Thoracic aorta (tissue), 2 donors: ENCODE data around the gene TRAPPC4. TPM values are rescaled to one million over a fixed set of nuclear protein-coding genes. Genes with fewer than 3 reads are reported as not detected.
"Not testable (repeated sequence)": the region's sequence is repeated elsewhere in the genome, so short reads cannot be mapped to it uniquely, and the experiment has no call there.

ENCODE experiments used
- ATAC-seq: fragments of 150-250 bp; one replicate; pipeline ENCODE4 v1.8.0; 2017; ENCODE audit warnings: low read depth; ENCODE audit not compliant: insufficient number of reproducible peaks, low FRiP score
- DNase-seq: peaks from one replicate; pipeline ENCODE4 v3.0.0-alpha.2; 2020; ENCODE audit warnings: low spot score
- H3K27ac ChIP-seq, 2 donors: fragments of 200-600 bp; sonication (generic); 1 replicate in 1 of 2; 2 replicates in 1 of 2; pipeline ENCODE4 v1.5.1; 2016; ENCODE audit warnings: mild to moderate bottlenecking in 2 of 2, moderate library complexity in 2 of 2
- H3K27me3 ChIP-seq: fragments of 200-600 bp; sonication (generic); replicated peaks from 2 replicates; pipeline ENCODE4 v1.6.0; 2016; ENCODE audit warnings: mild to moderate bottlenecking; ENCODE audit not compliant: insufficient read depth
- H3K36me3 ChIP-seq: fragments of 200-600 bp; sonication (generic); one replicate; pipeline ENCODE4 v1.5.1; 2016
- H3K4me1 ChIP-seq, 2 donors: fragments of 200-600 bp; sonication (generic); 1 replicate in 1 of 2; 2 replicates in 1 of 2; pipeline versions ENCODE4 v1.5.1 to v1.6.0; 2016; ENCODE audit warnings: low read depth in 2 of 2, mild to moderate bottlenecking in 1 of 2; ENCODE audit not compliant: control insufficient read depth in 1 of 2
- H3K4me3 ChIP-seq: fragments of 200-600 bp; sonication (generic); 2 replicates; pipeline ENCODE4 v1.5.1; 2016; ENCODE audit warnings: mild to moderate bottlenecking
- H3K9me3 ChIP-seq: fragments of 200-600 bp; sonication (generic); 2 replicates; pipeline ENCODE4 v1.5.1; 2016
- total RNA-seq, 2 donors: library from RNA; depleted of rRNA; stranded (reverse); fragments of >200 nt; gene quantifications; one replicate each; pipeline versions ENCODE4 v1.1.0 to v1.2.3, GENCODE V29; 2016
- TF ChIP-seq, protein P1 (sequence below): fragments of 200-600 bp; sonication (generic); IDR thresholded peaks from one replicate; pipeline ENCODE4 v1.5.1; 2019; ENCODE audit warnings: antibody characterized with exemption

Gene TRAPPC4
- total RNA-seq, 2 donors from 2014 or later, result 58.2 to 63.0 TPM

DNA sequence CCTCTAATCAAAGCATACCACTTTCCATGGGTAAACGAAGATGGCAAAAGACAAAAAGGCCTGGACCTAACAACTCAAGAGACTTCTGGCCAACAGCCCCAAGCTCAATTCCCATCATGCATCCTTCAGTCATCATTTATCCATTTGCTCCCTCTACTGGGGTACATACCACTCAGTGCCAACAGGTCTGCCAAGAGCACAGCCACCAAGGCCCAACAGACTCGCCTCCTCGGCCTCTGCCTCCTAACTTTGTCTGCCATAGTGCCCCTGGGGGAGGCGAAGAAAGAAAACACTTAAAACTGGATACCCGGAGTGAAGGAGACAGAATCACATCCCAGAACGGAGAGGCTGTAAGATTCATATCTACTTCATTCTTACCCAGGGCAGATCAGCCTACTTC is 37.3 kb downstream of the TRAPPC4 start:
- DNase-seq (no peak), ATAC-seq (no peak)
- peaks cover 25% of the 10 kb centered on the region for H3K36me3 ChIP-seq
- peak overlapping the region in 1 of 2 donors; percentile 3 for H3K27ac ChIP-seq
- H3K27me3 ChIP-seq, result no peaks in the 10 kb centered on the region
- peaks cover 16 to 23% of the 10 kb centered on the region in 2 donors for H3K4me1 ChIP-seq
- TF ChIP-seq, protein P1, sequence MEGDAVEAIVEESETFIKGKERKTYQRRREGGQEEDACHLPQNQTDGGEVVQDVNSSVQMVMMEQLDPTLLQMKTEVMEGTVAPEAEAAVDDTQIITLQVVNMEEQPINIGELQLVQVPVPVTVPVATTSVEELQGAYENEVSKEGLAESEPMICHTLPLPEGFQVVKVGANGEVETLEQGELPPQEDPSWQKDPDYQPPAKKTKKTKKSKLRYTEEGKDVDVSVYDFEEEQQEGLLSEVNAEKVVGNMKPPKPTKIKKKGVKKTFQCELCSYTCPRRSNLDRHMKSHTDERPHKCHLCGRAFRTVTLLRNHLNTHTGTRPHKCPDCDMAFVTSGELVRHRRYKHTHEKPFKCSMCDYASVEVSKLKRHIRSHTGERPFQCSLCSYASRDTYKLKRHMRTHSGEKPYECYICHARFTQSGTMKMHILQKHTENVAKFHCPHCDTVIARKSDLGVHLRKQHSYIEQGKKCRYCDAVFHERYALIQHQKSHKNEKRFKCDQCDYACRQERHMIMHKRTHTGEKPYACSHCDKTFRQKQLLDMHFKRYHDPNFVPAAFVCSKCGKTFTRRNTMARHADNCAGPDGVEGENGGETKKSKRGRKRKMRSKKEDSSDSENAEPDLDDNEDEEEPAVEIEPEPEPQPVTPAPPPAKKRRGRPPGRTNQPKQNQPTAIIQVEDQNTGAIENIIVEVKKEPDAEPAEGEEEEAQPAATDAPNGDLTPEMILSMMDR, result no peak
- H3K9me3 ChIP-seq, result no peaks in the 10 kb centered on the region
- peak overlapping the region; percentile 81 for H3K4me3 ChIP-seq

DNA sequence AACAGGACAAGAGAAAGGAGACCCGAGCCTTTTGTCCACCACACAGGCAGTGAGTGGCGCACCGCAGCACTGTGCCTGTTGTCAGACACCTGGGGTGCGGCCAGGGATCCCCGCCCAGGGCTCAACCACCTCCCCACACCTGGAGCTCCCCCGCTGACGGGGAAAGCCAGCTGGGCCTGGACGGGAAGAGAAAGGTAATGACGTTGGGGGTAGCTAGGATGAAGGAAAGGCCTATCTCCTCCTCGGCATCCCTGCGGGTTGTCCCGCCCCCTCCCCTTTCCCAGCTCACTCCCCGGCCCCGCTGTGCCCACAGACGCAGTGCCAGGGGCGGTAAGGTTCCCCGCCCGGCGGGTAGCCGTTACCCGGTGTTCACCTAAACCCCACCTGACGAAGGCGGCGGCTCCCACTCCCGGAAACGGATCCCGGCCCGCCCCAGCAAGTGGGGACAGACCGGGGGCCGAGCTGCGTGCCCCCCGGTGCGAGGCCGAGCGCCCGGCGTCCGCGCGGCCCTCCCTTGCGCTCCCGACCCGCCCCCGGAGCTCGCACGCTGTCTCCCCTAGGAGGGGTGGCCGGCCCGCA is 37.9 kb downstream of the TRAPPC4 start:
- DNase-seq (no peak), ATAC-seq (peak; percentile 42)
- Histone ChIP-seq H3K36me3 (peaks cover 19% of the 10 kb centered on the region), H3K27me3 (no peaks in the 10 kb centered on the region), H3K27ac (peak overlapping the region; percentile 74 to 79), H3K9me3 (no peaks in the 10 kb centered on the region), H3K4me3 (peak overlapping the region; percentile 81), H3K4me1 (peaks cover 16 to 23% of the 10 kb centered on the region in 2 donors)
- TF ChIP-seq, protein P1, result no peak

DNA sequence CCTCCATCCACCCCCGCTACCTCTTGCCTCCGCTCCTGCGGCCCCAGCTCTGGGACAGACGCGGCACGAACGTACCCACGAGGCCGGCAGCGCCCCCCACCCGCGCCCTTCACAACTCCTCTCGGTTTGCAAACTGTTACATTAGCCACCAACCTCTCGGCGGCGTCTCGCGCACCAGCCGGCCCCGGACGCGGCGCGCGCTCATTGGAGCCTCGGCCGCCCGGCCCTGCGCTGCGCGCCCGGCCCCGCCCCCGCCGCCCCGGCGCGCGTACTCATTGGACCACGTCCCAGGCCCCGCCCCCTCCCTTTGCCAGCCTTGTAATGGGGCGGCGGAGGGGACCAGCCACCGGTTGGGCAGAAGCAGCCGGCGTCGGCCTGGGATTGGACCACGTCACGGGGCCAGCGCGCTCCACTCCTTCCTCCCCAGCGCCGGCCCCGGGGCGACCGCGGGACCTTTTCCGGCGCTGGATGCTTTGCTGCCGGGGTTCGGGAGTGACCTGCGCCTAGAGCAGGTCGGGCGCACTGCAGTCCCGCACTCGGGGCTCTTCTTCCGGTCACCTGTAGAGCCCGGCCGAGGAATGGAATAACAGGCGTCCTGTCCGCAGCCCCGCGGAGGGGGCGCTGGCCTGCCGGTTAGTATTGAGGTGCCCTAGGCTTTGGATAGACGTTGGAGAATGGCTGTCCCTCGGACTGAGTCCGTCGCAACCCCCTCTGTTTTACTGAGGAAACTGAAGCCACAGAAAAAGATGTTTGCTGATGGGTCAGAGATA is 38.6 kb downstream of the TRAPPC4 start, which contains the start of gene HYOU1:
HYOU1 (minus strand) TSS at position 206 of the 770 bp plus-strand sequence. CDS start 1,045 bp downstream, outside the sequence.
- Histone ChIP-seq H3K9me3 (no peaks in the 10 kb centered on the region), H3K36me3 (peaks cover 13% of the 10 kb centered on the region), H3K4me3 (peak within 1 kb of the TSS; percentile 81), H3K27me3 (no peaks in the 10 kb centered on the region), H3K27ac (peak within 1 kb of the TSS; percentile 87 to 96), H3K4me1 (peaks cover 16 to 25% of the 10 kb centered on the region in 2 donors)
- DNase-seq, result peak; percentile 96
- ATAC-seq, result peak; percentile 95
- TF ChIP-seq, protein P1, result no peak

DNA sequence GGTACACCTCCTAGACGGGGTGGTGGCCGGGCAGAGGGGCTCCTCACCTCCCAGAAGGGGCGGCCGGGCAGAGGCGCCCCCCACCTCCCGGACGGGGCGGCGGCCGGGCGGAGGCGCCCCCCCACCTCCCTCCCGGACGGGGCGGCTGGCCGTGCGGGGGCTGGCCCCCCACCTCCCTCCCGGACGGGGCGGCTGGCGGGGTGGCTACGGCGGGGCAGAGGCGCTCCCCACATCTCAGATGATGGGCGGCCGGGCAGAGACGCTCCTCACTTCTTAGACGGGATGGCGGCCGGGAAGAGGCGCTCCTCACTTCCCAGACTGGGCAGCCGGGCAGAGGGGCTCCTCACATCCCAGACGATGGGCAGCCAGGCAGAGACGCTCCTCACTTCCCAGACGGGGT is 40.6 kb downstream of the TRAPPC4 start:
- DNase-seq, ATAC-seq, H3K9me3 ChIP-seq, H3K27me3 ChIP-seq, H3K27ac ChIP-seq, H3K36me3 ChIP-seq, H3K4me3 ChIP-seq: not testable (repeated sequence)
- peaks cover 16 to 37% of the 10 kb centered on the region in 2 donors for H3K4me1 ChIP-seq

DNA sequence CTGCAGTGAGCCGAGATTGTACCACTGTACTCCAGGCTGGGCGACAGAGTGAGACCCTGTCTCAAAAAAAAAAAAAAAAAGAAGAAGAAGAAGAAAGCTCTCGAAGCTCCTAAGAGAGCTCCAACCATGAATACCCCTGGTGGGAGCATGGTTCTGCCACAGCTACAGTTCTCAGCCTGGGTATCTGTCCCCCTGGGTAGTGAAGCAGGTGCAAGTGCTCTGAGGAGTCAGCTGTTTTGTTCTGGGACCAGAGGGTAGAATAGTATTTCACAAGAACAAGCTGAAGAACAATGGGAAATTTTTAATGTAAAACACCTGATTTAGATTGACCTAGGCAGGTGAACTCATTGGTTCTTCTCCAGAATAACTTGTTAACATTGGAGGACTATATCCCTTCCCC is 42.7 kb downstream of the TRAPPC4 start:
- Histone ChIP-seq H3K4me1 (peaks cover 9 to 29% of the 10 kb centered on the region in 2 donors), H3K9me3 (no peaks in the 10 kb centered on the region), H3K36me3 (no peaks in the 10 kb centered on the region), H3K27ac (no peak overlapping the region), H3K27me3 (no peaks in the 10 kb centered on the region), H3K4me3 (no peak overlapping the region)
- no peak for DNase-seq
- no peak for ATAC-seq
- TF ChIP-seq, protein P1, result no peak
